Liver (tissue), 9 donors: ENCODE data around the gene GPR183. TPM values are rescaled to one million over a fixed set of nuclear protein-coding genes. Genes with fewer than 3 reads are reported as not detected.
A peak's percentile ranks its signal among the peaks of the same experiment; 100 is the strongest.

Experiments
- DNase-seq: peaks from one replicate; pipeline ENCODE4 v3.0.0-alpha.2; 2017; ENCODE audit warnings: low spot score
- H3K27ac ChIP-seq, 2 donors: one replicate each; pipeline ENCODE4 v1.7.0; 2013; ENCODE audit warnings: inconsistent platforms in 2 of 2, low read length in 2 of 2, control low read depth in 1 of 2, low read depth in 1 of 2, mild to moderate bottlenecking in 1 of 2
- H3K27me3 ChIP-seq, 4 donors: one replicate each; pipeline versions ENCODE4 v1.6.1 to v1.7.0; 2013; ENCODE audit warnings: low read length in 3 of 4, inconsistent platforms in 1 of 4, mild to moderate bottlenecking in 1 of 4, moderate library complexity in 1 of 4; ENCODE audit not compliant: control insufficient read depth in 4 of 4, insufficient read depth in 4 of 4
- H3K36me3 ChIP-seq, 4 donors: one replicate each; pipeline versions ENCODE4 v1.6.1 to v1.7.0; 2013; ENCODE audit warnings: low read length in 3 of 4, mild to moderate bottlenecking in 3 of 4, low read depth in 1 of 4, moderate library complexity in 1 of 4; ENCODE audit not compliant: control insufficient read depth in 4 of 4, insufficient read depth in 3 of 4
- H3K4me1 ChIP-seq, 4 donors: one replicate each; pipeline versions ENCODE4 v1.6.1 to v1.7.0; 2013; ENCODE audit warnings: low read length in 3 of 4, mild to moderate bottlenecking in 3 of 4, moderate library complexity in 1 of 4; ENCODE audit not compliant: control insufficient read depth in 4 of 4, insufficient read depth in 4 of 4
- H3K4me3 ChIP-seq, 3 donors: one replicate each; pipeline versions ENCODE4 v1.6.1 to v1.7.0; 2013; ENCODE audit warnings: low read length in 3 of 3, control low read depth in 1 of 3, low read depth in 1 of 3, mild to moderate bottlenecking in 1 of 3
- H3K9ac ChIP-seq, 2 donors: one replicate each; pipeline ENCODE4 v1.7.0; 2013; ENCODE audit warnings: low read length in 2 of 2, mild to moderate bottlenecking in 2 of 2, moderate library complexity in 2 of 2, control low read depth in 1 of 2, low read depth in 1 of 2
- H3K9me3 ChIP-seq, 4 donors: one replicate each; pipeline versions ENCODE4 v1.6.1 to v1.7.0; 2013; ENCODE audit warnings: low read length in 3 of 4; ENCODE audit not compliant: control insufficient read depth in 4 of 4
- FOXA1 ChIP-seq: IDR thresholded peaks from 2 replicates; pipeline ENCODE4 v1.6.1; 2016; ENCODE audit warnings: antibody characterized with exemption
- FOXA2 ChIP-seq: IDR thresholded peaks from 2 replicates; pipeline ENCODE4 v1.6.1; 2016; ENCODE audit warnings: antibody characterized with exemption
- GABPA ChIP-seq, 2 donors: IDR thresholded peaks in 1 of 2; conservative IDR thresholded peaks in 1 of 2; 2 replicates each; pipeline ENCODE4 v1.6.1; 2016; ENCODE audit warnings: antibody characterized with exemption in 2 of 2, mild to moderate bottlenecking in 1 of 2, moderate library complexity in 1 of 2
- HNF4G ChIP-seq: IDR thresholded peaks from 2 replicates; pipeline ENCODE4 v1.6.1; 2016; ENCODE audit warnings: antibody characterized with exemption
- JUND ChIP-seq, 2 donors: IDR thresholded peaks; 2 replicates each; pipeline ENCODE4 v1.6.1; 2016; ENCODE audit warnings: antibody characterized with exemption in 2 of 2
- NR2F2 ChIP-seq: IDR thresholded peaks from 2 replicates; pipeline ENCODE4 v1.6.1; 2016; ENCODE audit warnings: antibody characterized with exemption
- RAD21 ChIP-seq, 2 donors: IDR thresholded peaks; 2 replicates each; pipeline ENCODE4 v1.6.1; 2016; ENCODE audit warnings: antibody characterized with exemption in 2 of 2, mild to moderate bottlenecking in 2 of 2
- RXRA ChIP-seq, 2 donors: IDR thresholded peaks; 2 replicates each; pipeline ENCODE4 v1.6.1; 2017 to 2018; ENCODE audit warnings: antibody characterized with exemption in 2 of 2, mild to moderate bottlenecking in 1 of 2
- SP1 ChIP-seq: IDR thresholded peaks from 2 replicates; pipeline ENCODE4 v1.6.1; 2018; ENCODE audit warnings: antibody characterized with exemption, mild to moderate bottlenecking
- TAF1 ChIP-seq: conservative IDR thresholded peaks from 2 replicates; pipeline ENCODE4 v1.6.1; 2016; ENCODE audit warnings: antibody characterized with exemption, mild to moderate bottlenecking
- YY1 ChIP-seq: IDR thresholded peaks from 2 replicates; pipeline ENCODE4 v1.6.1; 2016; ENCODE audit warnings: antibody characterized with exemption, mild to moderate bottlenecking
- WGBS: extraction: QIAGEN DNeasy Blood & Tissue Kit; methylation state at CpG from one replicate; pipeline ENCODE4 v1.1.7; 2013; 5-methylcytosine and 5-hydroxymethylcytosine counted together
- polyA plus RNA-seq, 2 donors: library from polyadenylated mRNA; stranded (reverse) in 1 of 2; unstranded in 1 of 2; fragments of 200-250 nt in 1 of 2; fragments of >200 nt in 1 of 2; fragmentation: Nextera tagmentation in 1 of 2; extraction: Ambion mirVana in 1 of 2; gene quantifications; one replicate each; pipeline versions ENCODE4 v1.2.1 to v1.2.3, GENCODE V29; 2013 to 2015
- total RNA-seq, 2 donors: library from RNA; depleted of rRNA; stranded (reverse); fragments of >200 nt; gene quantifications; one replicate each; pipeline ENCODE4 v1.2.3, GENCODE V29; 2014
- TF ChIP-seq, protein P1 (sequence below): fragments of 150-350 bp; IDR thresholded peaks from 2 replicates; pipeline ENCODE4 v1.5.1; 2017; ENCODE audit warnings: improper control_type of control experiment, low read depth, low read length; ENCODE audit not compliant: missing input control
- TF ChIP-seq, protein P2 (sequence below): IDR thresholded peaks from 2 replicates; pipeline ENCODE4 v1.6.1; 2016; ENCODE audit warnings: antibody characterized with exemption
- TF ChIP-seq, protein P3 (sequence below): IDR thresholded peaks from 2 replicates; pipeline ENCODE4 v1.6.1; 2016; ENCODE audit warnings: antibody characterized with exemption
- TF ChIP-seq, protein P4 (sequence below): IDR thresholded peaks from 2 replicates; pipeline ENCODE4 v1.6.1; 2016; ENCODE audit warnings: antibody characterized with exemption
- TF ChIP-seq, protein P5 (sequence below): IDR thresholded peaks from 2 replicates; pipeline ENCODE4 v1.6.1; 2016; ENCODE audit warnings: antibody characterized with exemption, mild to moderate bottlenecking
- donor health status: healthy.
- donor health status: healthy.
- donor health status: healthy.
- donor health status: healthy.
- donor health status: healthy.

GPR183 gene
- total and polyA plus RNA-seq, 4 donors = 0.89 to 4.3 (median 2.9) TPM

DNA sequence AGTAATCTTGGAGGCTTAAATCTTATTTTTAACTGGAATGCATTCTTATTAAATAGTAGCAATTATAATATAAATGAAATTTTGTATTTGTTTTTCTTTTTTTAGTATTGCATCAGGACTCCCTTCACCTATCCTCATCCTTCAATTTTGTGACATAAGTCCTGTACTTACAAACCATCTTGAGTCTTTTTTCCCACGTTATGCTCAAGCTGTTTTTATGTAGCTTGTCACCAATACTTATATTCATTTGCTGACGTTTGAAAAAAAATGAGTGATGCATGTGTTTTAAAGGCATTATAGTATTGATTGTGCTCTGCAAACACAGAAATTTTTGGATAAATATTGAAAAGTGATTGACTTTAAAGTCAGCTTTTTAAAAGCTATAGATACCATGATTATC lies 49.9 kb downstream of the GPR183 start:
- Histone ChIP-seq H3K36me3 (peaks cover 0 to 8% (median 5%) of the 10 kb centered on the region in 4 donors), H3K27ac (no peak overlapping the region), H3K9ac (peak overlapping the region in 1 of 2 donors; percentile 39), H3K9me3 (no peaks in the 10 kb centered on the region), H3K4me3 (no peak overlapping the region), H3K27me3 (no peaks in the 10 kb centered on the region), H3K4me1 (peaks cover 0 to 11% (median 8%) of the 10 kb centered on the region in 4 donors)
- DNase-seq = no peak
- TF ChIP-seq RAD21 (IDR thresholded peaks at IDR 0.05) (no peak), FOXA1 (no peak), NR2F2 (no peak), GABPA (IDR thresholded peaks at IDR 0.05 in 1 of 2, conservative IDR thresholded peaks at IDR 0.05 in 1 of 2) (no peak), FOXA2 (no peak), YY1 (no peak), TAF1 (no peak), RXRA (IDR thresholded peaks at IDR 0.05) (no peak), SP1 (no peak), JUND (IDR thresholded peaks at IDR 0.05) (no peak), HNF4G (no peak)
- TF ChIP-seq, protein P1, sequence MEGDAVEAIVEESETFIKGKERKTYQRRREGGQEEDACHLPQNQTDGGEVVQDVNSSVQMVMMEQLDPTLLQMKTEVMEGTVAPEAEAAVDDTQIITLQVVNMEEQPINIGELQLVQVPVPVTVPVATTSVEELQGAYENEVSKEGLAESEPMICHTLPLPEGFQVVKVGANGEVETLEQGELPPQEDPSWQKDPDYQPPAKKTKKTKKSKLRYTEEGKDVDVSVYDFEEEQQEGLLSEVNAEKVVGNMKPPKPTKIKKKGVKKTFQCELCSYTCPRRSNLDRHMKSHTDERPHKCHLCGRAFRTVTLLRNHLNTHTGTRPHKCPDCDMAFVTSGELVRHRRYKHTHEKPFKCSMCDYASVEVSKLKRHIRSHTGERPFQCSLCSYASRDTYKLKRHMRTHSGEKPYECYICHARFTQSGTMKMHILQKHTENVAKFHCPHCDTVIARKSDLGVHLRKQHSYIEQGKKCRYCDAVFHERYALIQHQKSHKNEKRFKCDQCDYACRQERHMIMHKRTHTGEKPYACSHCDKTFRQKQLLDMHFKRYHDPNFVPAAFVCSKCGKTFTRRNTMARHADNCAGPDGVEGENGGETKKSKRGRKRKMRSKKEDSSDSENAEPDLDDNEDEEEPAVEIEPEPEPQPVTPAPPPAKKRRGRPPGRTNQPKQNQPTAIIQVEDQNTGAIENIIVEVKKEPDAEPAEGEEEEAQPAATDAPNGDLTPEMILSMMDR = no peak
- TF ChIP-seq, protein P2, sequence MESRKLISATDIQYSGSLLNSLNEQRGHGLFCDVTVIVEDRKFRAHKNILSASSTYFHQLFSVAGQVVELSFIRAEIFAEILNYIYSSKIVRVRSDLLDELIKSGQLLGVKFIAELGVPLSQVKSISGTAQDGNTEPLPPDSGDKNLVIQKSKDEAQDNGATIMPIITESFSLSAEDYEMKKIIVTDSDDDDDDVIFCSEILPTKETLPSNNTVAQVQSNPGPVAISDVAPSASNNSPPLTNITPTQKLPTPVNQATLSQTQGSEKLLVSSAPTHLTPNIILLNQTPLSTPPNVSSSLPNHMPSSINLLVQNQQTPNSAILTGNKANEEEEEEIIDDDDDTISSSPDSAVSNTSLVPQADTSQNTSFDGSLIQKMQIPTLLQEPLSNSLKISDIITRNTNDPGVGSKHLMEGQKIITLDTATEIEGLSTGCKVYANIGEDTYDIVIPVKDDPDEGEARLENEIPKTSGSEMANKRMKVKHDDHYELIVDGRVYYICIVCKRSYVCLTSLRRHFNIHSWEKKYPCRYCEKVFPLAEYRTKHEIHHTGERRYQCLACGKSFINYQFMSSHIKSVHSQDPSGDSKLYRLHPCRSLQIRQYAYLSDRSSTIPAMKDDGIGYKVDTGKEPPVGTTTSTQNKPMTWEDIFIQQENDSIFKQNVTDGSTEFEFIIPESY = no peak
- TF ChIP-seq, protein P3, sequence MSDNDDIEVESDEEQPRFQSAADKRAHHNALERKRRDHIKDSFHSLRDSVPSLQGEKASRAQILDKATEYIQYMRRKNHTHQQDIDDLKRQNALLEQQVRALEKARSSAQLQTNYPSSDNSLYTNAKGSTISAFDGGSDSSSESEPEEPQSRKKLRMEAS = no peak
- TF ChIP-seq, protein P4, sequence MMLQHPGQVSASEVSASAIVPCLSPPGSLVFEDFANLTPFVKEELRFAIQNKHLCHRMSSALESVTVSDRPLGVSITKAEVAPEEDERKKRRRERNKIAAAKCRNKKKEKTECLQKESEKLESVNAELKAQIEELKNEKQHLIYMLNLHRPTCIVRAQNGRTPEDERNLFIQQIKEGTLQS = no peak
- TF ChIP-seq, protein P5, sequence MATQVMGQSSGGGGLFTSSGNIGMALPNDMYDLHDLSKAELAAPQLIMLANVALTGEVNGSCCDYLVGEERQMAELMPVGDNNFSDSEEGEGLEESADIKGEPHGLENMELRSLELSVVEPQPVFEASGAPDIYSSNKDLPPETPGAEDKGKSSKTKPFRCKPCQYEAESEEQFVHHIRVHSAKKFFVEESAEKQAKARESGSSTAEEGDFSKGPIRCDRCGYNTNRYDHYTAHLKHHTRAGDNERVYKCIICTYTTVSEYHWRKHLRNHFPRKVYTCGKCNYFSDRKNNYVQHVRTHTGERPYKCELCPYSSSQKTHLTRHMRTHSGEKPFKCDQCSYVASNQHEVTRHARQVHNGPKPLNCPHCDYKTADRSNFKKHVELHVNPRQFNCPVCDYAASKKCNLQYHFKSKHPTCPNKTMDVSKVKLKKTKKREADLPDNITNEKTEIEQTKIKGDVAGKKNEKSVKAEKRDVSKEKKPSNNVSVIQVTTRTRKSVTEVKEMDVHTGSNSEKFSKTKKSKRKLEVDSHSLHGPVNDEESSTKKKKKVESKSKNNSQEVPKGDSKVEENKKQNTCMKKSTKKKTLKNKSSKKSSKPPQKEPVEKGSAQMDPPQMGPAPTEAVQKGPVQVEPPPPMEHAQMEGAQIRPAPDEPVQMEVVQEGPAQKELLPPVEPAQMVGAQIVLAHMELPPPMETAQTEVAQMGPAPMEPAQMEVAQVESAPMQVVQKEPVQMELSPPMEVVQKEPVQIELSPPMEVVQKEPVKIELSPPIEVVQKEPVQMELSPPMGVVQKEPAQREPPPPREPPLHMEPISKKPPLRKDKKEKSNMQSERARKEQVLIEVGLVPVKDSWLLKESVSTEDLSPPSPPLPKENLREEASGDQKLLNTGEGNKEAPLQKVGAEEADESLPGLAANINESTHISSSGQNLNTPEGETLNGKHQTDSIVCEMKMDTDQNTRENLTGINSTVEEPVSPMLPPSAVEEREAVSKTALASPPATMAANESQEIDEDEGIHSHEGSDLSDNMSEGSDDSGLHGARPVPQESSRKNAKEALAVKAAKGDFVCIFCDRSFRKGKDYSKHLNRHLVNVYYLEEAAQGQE = no peak
- WGBS = 84% methylated on average over 2 of the region's 2 CpGs

DNA sequence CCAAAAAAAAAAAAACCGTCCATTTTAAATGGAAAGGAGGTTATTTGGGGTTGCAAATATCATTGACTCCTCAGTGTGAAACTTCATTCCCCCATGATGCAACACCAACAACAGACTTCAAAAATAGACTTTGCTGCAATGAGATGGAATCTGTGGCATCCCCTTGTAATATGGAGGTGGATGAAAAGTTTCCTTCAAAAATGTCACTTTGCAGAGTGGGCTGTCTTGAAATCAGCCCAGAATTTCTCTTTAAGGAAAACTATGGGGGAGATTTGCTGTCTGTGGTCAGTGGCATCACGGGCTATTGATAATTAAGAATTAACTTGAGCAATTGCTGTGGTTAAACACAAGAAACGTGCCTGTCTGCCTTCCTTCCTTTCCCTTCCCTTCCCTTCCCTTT lies 50.5 kb downstream of the GPR183 start:
- H3K36me3 ChIP-seq = peaks cover 2 to 8% (median 5%) of the 10 kb centered on the region in 4 donors
- H3K9me3 ChIP-seq = no peaks in the 10 kb centered on the region
- H3K4me3 ChIP-seq = no peak overlapping the region
- peaks cover 0 to 11% (median 8%) of the 10 kb centered on the region in 4 donors for H3K4me1 ChIP-seq
- no peak overlapping the region for H3K27ac ChIP-seq
- DNase-seq = no peak
- no peak overlapping the region for H3K9ac ChIP-seq
- TF ChIP-seq SP1 (no peak), HNF4G (no peak), JUND (IDR thresholded peaks at IDR 0.05) (no peak)
- H3K27me3 ChIP-seq = no peaks in the 10 kb centered on the region
- 81% methylated on average over 3 of the region's 3 CpGs for WGBS
